GM19328 (cell line): Measurements from ENCODE around the gene GFRA1.
"Not testable (repeated sequence)": the region's sequence is repeated elsewhere in the genome, so short reads cannot be mapped to it uniquely, and the experiment has no call there.

Source experiments
- ATAC-seq: cut with Tn5 transposase; IDR thresholded peaks from one replicate; pipeline ENCODE4 v1.9.1; 2021; ENCODE audit warnings: mild to moderate bottlenecking, moderate library complexity; ENCODE audit not compliant: unreplicated experiment

GFRA1 gene

DNA sequence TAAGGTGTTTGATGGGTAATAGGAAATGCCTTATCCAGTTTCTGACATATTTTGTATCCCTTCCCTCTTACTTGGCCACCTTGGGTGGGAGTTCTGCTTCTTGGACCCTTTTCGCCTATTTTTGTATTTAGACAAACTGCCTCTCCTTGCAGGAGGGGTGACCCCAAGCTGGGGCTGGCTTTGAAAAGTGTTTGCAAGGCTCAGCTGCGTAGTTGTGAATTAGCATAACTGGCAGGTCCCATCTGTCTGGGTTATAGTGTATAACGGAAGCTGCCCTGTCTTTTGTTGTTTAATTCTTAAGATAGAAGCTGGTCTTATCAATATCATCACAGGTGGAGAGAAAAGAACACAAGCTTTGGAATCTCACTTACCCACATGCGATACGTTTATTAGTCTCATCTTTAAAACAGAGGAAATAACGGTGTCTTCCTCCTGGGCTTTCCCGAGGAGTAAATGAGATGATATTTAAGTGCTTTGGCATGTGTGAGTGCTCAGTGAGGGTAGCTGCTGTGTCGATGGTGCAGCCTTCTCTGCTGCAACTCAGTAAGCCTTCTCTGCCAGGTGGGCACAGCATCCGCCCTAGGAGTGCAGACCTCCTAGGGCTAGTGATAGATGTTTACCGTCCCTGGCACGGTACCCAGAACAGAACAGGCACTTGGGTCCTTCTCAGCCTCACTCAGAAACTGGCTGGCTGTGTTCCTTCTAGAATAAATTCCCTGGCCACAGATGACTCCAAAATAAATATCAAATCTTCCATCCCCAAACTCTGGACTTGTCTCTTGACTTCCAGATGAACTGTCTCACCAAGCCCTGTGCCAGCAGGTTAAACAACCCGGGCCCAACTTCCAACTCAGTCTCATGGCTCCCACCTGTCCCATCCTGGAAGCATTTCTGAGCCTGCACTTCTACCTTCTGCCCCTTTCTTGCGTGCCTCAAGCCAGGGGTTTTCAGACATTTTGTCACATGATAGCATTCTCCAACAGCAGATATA lies 227.3 kb downstream of the GFRA1 start:
- no peak for ATAC-seq

DNA sequence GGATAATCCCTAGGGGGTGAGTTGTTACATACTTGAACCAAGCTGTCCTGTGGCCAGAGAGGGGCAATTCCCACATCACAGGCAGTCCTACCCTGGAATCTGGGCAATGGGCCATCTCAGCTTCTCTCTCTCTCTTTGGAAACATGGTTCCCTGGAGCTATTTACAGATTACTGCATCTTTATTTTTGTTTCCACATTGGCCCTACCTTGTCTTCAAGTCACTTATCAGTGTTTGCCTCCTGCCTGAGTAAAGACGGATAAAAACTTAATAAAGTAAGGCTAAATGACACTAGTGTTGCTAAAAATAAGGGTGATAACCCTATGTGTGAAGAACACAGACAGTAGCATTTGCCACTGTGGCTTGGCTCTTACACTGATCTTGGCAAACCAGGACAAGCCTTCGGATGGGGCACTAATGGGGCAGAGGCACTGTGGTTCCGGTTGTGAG lies 228.2 kb downstream of the GFRA1 start:
- no peak for ATAC-seq

DNA sequence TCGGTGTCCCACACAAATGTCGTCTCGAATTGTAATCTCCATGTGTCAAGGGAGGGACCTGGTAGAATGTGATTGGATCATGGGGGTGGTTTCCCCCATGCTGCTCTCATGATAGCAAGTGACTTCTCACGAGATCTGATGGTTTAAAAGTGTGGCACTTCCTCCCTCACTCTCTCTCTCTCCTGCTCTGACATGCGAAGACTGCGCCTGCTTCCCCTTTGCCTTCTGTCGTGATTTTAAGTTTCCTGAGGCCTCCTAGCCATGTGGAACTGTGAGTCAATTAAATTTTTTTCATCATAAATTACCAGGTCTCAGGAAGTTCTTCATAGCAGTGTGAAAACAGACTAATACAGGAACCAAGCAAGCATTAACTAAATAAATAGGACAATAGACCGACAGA lies 229.1 kb downstream of the GFRA1 start:
- ATAC-seq = no peak

DNA sequence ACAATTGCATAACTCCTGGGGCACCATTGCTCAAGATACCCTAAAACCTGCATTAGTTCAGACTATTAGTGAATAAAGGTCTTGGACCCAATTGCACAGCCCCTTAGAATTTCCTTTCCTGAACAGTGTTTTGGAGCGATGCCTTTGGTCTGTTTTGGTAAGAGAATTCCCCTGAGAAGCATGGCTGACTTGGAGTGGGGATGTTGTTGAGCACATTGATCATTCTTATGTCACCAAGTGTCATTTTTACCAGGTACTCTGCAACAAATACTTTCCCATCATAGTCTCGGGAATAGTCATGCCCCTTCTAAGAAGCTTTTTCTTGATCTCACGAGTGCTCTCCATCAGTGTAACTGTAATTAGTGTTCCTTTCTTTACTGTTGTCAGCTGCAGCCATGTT lies 229.7 kb downstream of the GFRA1 start:
- ATAC-seq = no peak

DNA sequence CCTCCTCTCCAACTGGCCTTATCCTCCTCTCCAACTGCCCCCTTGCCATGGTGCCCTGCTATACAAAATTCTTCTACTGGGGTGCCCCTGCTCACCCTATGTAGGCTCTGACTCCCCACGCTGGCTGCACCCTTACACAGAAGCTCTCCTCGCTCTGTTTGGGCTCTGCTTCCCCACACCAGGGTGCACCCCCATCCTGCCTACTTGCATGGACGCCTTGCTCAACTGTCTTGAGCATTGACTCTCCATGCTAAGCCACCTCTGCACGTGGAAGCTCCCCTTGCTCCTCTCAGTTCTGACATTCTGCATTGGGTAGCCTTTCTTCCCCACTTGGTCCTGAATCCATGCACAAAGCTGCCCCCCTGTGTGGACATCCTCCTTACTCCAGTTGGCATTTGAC lies 231.1 kb downstream of the GFRA1 start:
- ATAC-seq = no peak

DNA sequence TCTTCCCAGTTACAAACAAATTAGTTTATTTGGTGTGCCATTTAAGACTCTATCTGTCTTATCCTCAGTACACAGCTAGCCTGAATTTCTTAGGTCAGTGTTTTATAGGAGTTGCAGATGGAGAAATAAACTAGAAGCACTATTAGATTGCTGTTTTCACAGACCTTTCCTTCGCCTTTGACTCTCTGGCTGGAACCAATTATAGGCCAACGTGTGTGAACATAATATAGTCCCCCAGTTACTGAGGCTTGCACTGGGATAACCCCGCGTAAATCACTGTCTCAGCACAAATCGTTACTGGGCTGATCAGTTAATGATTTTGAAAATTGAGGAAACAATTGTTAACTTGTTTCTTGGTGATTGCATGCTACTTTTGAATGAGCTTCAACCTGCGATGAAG lies 233.4 kb downstream of the GFRA1 start:
- no peak for ATAC-seq

DNA sequence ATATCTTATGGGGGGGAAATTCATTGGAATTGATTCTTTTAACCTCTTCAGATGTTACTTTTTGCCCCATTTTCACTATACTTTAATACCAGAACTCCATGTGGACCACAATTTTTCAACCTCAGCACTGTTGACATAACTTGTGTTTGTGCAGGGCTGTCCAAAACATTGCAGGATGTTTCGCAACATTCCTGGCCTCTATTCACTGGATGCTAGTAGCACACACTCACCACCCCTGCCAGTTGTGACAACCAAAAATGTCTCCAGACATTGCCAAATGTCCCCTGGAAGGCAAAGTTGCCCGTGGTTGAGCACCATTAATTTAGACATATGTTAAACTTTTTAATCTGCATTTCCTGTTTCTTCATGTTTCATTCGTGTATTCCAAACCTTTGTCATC lies 234.7 kb downstream of the GFRA1 start:
- ATAC-seq = no peak

DNA sequence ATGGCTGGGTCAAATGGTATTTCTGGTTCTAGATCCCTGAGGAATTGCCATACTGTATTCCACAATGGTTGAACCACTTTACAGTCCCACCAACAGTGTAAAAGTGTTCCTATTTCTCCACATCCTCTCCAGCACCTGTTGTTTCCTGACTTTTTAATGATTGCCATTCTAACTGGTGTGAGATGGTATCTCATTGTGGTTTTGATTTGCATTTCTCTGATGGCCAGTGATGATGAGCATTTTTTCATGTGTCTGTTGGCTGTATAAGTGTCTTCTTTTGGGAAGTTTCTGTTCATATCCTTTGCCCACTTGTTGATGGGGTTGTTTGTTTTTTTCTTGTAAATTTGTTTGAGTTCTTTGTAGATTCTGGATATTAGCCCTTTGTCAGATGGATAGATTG lies 237.6 kb downstream of the GFRA1 start:
- not testable (repeated sequence) for ATAC-seq

DNA sequence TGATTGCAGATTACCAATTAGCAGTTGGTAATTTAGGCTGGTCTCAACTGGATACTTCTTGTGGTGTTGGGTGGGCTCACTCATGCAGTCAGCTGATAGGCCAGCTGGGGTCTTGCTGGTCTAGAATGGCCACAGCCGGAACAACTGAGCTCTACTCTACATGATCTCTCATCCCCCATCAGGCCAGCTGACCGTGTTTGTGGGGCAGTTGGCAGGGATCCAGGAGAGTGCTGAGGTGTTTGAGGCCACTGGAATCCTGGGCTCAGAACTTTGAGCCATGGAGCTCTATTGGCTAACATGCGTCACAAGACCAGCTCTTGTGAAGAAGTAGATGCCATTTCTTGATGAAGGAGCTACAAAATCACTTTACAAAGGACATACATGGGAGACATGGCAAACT lies 242.4 kb downstream of the GFRA1 start:
- no peak for ATAC-seq

DNA sequence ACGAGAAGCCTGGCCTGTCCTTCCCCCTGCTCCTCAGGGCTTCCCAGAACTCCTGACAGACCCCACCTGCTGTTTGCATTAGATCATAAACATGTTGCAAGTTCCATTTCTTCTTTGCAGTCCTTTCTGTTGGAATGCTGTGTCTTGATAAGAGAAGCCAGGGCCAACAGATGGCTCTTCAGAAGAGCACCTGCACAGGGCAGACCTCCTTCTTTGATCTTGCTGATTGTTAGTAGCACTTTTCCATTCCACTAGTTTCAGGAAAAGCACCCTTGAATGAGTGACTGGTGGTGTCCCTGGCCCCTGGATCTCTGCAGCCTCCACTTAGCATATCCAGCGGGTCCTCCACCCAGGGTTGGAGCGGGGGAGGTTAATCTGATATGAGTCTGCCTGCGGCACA lies 243.2 kb downstream of the GFRA1 start:
- ATAC-seq = no peak

DNA sequence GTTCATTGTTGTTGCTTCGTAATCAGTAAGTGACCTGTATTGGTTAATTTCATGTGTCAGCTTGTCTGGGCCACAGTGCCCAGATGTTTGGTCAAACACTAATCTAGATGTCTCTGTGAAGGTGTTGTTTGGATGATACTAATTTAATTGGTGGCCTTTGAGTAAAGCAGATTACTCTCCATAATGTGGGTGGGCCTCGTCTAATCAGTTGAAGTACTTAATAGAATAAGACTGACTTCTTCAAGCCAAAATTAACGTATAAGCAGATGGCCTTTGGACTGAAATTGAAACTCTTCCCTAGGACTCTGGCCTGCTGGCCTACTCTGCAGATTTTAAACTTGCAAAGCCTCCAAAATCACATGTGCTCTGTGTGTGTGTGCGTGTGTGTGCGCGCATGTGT lies 245.7 kb downstream of the GFRA1 start:
- no peak for ATAC-seq

DNA sequence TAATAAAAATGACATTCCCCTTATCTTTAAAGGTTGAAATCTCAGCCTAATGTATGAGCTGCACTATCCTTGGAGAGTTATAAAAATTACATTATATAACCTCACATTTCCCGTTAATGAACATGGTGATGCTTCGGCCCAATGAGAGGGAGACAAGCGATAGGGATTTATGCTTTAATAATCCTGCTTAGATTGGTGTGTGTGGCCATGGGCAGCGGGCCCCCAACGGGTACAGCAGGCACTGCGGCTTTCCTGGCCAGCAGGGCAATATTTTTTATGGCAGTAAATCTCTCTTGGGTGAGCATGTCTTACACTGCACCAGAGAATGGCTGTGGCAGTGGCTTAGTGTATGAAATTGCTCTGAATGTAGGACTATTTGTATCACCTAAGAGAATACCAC lies 246.3 kb downstream of the GFRA1 start:
- ATAC-seq = no peak

DNA sequence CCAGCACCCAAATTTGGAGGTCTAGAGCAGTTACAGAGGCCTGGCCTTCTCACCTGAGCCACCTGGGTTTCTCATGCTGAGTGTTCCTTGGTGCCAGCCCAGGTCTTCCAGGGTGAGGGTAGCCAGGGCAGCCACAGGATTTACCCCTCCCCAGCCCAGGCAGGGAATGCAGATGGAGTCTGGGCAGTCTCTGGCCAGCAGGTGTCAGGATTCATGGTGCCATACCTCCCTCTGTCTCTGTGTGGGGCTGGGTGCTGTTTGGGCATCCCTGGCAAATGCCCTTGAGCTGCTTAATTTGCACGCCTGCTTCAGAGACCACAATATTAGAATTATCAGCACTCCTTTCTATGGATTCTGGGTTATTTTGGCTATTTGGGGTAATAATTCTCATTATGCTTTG lies 246.7 kb downstream of the GFRA1 start:
- no peak for ATAC-seq

DNA sequence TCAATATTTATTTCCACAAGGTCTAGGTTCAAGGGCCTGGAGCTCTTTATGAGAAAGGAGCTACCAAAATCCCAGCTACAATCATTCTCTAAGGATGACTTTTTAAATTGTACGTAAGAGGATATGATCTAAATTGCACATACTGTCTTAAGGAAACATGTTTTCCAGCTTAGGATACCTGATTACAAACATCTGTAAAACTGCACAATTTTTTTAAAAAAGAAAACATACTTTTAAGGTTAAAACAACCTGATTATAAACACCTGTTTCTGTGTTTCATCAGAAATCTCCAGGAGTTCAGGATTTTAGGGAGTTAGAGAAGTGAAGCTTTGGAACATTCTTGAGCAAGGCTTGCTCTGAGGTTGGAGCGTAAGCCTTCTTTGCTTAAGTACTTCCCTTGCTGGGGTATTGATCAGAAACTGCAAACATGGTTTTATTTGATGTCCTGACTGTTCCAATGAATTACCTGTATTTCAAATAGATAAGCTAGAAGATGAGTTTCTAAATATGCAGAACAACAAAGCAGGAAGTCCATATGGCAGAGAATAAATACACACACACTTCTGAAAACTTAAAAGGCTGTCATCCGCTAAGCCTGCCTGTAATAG lies 248.6 kb downstream of the GFRA1 start:
- ATAC-seq = no peak

DNA sequence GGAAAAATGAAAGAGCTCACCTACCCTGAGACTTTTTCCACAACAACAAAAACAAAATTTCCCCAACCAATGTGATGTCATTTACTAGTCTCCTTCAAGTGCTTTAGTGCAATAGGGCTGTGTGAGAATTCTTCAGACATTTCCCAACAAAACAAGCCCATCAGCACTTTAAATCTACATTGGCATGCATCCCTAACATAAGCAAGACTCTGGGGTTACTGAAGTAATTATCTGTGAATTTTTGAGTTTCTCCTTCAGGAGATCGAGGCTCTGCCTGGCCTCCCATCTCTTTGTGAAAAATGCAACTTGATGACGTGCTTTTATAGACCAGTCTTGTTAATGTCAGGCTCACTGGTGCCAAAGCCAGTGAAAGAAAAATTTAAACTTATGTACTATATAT lies 255.6 kb downstream of the GFRA1 start:
- no peak for ATAC-seq

DNA sequence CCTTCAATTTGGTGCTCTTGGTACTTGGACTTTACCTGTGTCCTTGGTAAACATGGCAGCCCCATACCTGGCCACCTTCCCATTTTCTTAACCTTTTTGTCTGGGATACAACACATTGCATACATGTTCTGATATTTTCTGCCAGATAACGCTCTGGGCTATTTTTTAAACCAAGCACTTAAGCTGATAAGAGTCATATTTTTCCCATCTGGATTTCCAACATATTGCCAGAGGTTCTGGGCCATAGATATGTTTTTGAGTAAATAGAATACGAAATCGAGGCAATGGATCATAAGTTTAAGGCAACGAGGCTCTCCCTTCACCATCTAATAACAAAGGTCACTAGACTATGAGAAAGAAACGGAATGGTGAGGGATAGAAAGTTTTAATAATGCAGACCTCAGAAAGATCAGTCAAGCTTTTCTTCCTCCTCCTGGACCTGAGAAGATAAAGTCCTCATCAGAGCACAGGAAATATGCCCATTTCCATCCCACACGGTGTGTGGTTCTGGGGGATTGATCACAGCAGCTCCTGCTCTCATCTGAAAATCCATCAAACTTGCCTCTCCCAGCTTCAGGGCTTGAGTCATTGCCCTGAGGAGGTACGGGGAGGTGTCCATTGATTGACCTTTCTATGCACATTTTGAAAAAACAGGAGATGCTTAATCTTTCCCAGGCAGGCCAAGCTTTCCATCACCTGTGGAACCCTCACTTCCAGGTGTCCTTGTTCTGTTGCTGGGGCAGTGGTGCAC lies 257.2 kb downstream of the GFRA1 start:
- ATAC-seq = no peak

DNA sequence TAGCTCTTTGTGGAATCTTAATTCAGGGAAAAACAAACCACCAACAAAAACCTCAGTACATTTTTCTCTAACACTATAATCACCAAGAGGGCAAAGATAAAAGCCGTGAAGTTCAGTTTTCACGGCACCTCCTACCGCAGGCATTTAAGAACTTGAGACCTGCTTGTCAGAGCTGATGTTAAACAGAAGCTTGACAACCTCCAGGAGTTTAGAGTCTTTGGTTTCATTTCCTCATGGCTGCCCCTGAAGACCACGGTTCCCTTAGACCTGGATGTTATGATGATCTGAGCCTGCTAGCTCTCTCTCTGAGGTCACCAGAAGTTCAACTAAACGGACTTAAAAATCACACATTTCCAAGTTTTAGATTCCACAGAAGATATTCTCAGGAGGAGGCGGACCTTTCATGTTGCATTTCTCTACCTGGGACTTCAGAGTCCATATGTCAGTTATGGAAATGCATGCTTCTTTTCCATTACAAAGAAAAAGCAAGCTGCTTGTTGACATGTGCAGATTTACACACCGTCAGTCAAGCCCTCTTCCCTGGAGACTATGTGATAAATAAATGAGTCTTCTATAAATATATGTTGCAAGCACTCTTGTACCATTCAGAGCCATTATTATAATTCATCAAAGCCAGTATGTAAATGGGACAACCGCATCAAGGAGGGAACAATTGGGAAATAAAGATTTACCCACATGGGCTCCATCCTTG lies 258.0 kb downstream of the GFRA1 start:
- ATAC-seq = no peak

DNA sequence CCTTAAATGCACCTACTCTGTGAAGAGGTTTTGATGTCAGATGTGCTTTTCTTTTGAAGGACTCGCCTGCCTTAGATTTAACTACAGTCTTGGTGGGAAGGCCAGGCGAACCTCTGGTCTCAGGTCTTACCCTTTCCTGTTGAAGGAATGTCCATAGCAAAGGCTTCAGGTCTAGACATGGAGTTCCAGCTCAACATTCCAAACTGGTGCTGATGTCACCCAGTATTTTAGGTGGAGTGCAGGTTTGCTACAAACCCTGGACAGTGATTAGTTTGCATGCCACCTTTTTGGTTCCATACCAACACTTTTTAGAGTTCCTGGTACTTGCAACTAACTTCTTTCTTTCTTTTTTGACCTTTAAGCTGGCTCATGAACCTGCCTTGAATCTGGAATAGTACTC lies 258.7 kb downstream of the GFRA1 start:
- no peak for ATAC-seq

DNA sequence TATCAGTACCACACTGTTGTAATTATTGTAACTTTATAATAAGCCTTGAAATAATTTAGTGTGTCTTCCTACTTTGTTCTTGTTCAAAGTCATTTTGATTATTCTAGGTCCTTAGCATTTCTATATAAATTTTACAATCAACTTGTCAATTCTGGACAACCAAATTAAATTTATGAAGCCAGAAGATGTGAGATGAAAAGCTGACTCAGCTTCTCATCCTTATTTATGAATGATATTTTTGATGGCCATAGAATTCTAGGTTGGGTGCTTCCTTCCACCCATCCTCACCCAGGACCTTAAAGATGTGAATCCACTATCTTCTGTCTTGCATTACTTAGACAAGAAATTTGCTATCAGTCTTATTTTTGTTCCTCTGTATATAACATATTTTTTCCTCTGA lies 261.1 kb downstream of the GFRA1 start:
- no peak for ATAC-seq

DNA sequence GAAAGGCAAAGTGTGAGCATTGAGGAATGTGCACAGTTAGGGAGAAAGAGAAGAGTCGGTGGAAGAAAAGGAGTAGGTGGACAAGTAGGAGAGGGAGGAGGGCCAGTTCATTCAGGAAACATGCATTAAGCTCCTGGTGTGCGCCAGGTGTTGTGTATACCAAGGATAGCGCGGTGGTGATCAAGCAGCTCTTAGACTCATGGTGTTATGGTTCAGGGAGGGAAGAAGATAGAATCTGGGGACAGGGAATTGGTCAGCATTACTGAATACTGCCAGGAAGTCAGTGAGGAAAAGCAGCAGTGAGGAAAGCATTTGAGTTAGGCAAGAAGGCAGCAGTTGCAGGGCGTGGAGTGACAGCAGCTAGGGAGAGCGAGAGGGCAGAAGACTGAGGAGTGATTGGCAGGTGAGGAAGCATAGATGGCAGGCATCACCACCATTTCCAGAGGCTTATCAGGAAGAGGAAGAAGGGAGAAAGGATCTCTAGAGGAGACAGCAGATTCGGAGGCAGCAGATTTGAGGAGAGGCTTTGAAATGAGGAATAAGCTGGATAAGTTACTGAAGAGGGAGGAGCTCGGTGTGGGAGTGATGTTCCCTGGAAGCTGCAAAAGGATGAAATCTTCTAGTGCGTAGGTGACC lies 265.6 kb downstream of the GFRA1 start:
- no peak for ATAC-seq
